ENCODE data around the gene SEPTIN11. TPM values are rescaled to one million over a fixed set of nuclear protein-coding genes. Genes with fewer than 3 reads are reported as not detected.
A peak's percentile ranks its signal among the peaks of the same experiment; 100 is the strongest.

SEPTIN11 gene
- polyA plus RNA-seq (68.3 to 99.3 TPM (median 89.2 TPM) in 3 replicates), polyA minus RNA-seq (36.4 to 154 TPM (median 97.8 TPM) in 3 replicates)
- 82.1 TPM for polyA plus RNA-seq (2011; ENCODE audit: low read depth)
- 76.6 and 163 TPM in 2 replicates for polyA plus RNA-seq (2011; cell fraction: cytosol; rRNA removed)
- 88.9 and 94.3 TPM in 2 replicates for polyA plus RNA-seq (2011; cell fraction: nucleus; rRNA removed)
- polyA plus RNA-seq (2012; ENCODE audit: low replicate concordance): 18.4 and 59.9 TPM in 2 replicates
- polyA minus RNA-seq (2011; cell fraction: cytosol; rRNA and poly(A)+ RNA removed): 73.9 TPM
- polyA minus RNA-seq (2011; cell fraction: nucleus; rRNA and poly(A)+ RNA removed): 60.4 and 125 TPM in 2 replicates

GRCh38 chr4:76949276-76950051 is at the start of gene SEPTIN11:
Gene SEPTIN11, plus strand, starts transcription at chr4:76949752. Its CDS starts 152 bp downstream, at chr4:76949904.
- FAIRE-seq (no peak), DNase-seq (ENCODE audit: low read depth, low spot score) (peak; percentile 11)
- no peaks in the 10 kb centered on the region for H3K9me3 ChIP-seq (ENCODE audit: control insufficient read depth, low read depth, low read length)
- peak within 1 kb of the TSS; percentile 90 to 99 (median 92) for H3K4me3 ChIP-seq (ENCODE audit: control insufficient read depth in 2 of 3, extremely low read depth in 1 of 3, insufficient read depth in 2 of 3, low read depth in 1 of 3, low read length in 3 of 3)
- no peaks in the 10 kb centered on the region for H3K36me3 ChIP-seq (ENCODE audit: control insufficient read depth in 2 of 2, extremely low read depth in 1 of 2, insufficient read depth in 2 of 2, low read length in 2 of 2)
- H3K4me1 ChIP-seq (ENCODE audit: control insufficient read depth, extremely low read depth, insufficient read depth, low read length): peaks cover 17% of the 10 kb centered on the region
- H3K9ac ChIP-seq (ENCODE audit: control insufficient read depth, extremely low read depth, insufficient read depth, low read length): peak within 1 kb of the TSS; percentile 90
- no peaks in the 10 kb centered on the region for H4K20me1 ChIP-seq (ENCODE audit: control insufficient read depth, extremely low read depth, insufficient read depth, low read length)
- H3K9me1 ChIP-seq (ENCODE audit: control insufficient read depth, extremely low read depth, insufficient read depth, low read length): no peaks in the 10 kb centered on the region
- dilution Hi-C loops (cut with MboI; ENCODE audit: extremely low pct_ligation_motif_present, low sequenced_read_pairs): no loop called here
- peaks cover 50% of the 10 kb centered on the region for H3K79me2 ChIP-seq (ENCODE audit: control insufficient read depth, insufficient read depth, low read length)
- TF ChIP-seq CTCF (optimal IDR thresholded peaks at IDR 0.05 in 1 of 3, IDR thresholded peaks at IDR 0.05 in 1 of 3, conservative IDR thresholded peaks at IDR 0.05 in 1 of 3; ENCODE audit: extremely low read depth in 1 of 3, insufficient read depth in 2 of 3, low read length in 3 of 3): peak in 1 of 3 experiments; percentile 2
- no peak for TF ChIP-seq EZH2 (IDR thresholded peaks at IDR 0.05; ENCODE audit: low read length)
- H2AFZ ChIP-seq (ENCODE audit: control insufficient read depth, low read length): peak within 1 kb of the TSS; percentile 85
- no peaks in the 10 kb centered on the region for H3K27me3 ChIP-seq (ENCODE audit: control insufficient read depth, extremely low read depth, insufficient read depth, low read length)
- peak within 1 kb of the TSS; percentile 71 for H3K27ac ChIP-seq (ENCODE audit: control insufficient read depth, insufficient read depth, low read length)
- H3K4me2 ChIP-seq (ENCODE audit: control insufficient read depth, extremely low read depth, insufficient read depth, low read depth, low read length): peak within 1 kb of the TSS; percentile 87

GRCh38 chr4:76902233-76902890 is 47.2 kb upstream of the SEPTIN11 start:
- dilution Hi-C loops (cut with MboI; ENCODE audit: extremely low pct_ligation_motif_present, low sequenced_read_pairs): no loop called here
- Histone ChIP-seq H3K9ac (ENCODE audit: control insufficient read depth, extremely low read depth, insufficient read depth, low read length) (no peak overlapping the region), H3K4me2 (ENCODE audit: control insufficient read depth, extremely low read depth, insufficient read depth, low read depth, low read length) (no peak overlapping the region), H3K9me3 (ENCODE audit: control insufficient read depth, low read depth, low read length) (no peaks in the 10 kb centered on the region), H4K20me1 (ENCODE audit: control insufficient read depth, extremely low read depth, insufficient read depth, low read length) (no peaks in the 10 kb centered on the region), H3K4me1 (ENCODE audit: control insufficient read depth, extremely low read depth, insufficient read depth, low read length) (peaks cover 3% of the 10 kb centered on the region), H3K9me1 (ENCODE audit: control insufficient read depth, extremely low read depth, insufficient read depth, low read length) (no peaks in the 10 kb centered on the region), H3K79me2 (ENCODE audit: control insufficient read depth, insufficient read depth, low read length) (no peaks in the 10 kb centered on the region), H3K27me3 (ENCODE audit: control insufficient read depth, extremely low read depth, insufficient read depth, low read length) (peaks cover 15% of the 10 kb centered on the region), H3K27ac (ENCODE audit: control insufficient read depth, insufficient read depth, low read length) (no peak overlapping the region), H2AFZ (ENCODE audit: control insufficient read depth, low read length) (no peak overlapping the region), H3K4me3 (ENCODE audit: control insufficient read depth in 2 of 3, extremely low read depth in 1 of 3, insufficient read depth in 2 of 3, low read depth in 1 of 3, low read length in 3 of 3) (no peak overlapping the region), H3K36me3 (ENCODE audit: control insufficient read depth in 2 of 2, extremely low read depth in 1 of 2, insufficient read depth in 2 of 2, low read length in 2 of 2) (no peaks in the 10 kb centered on the region)
- DNase-seq (ENCODE audit: low read depth, low spot score) (no peak), FAIRE-seq (no peak)
- TF ChIP-seq CTCF (optimal IDR thresholded peaks at IDR 0.05 in 1 of 3, IDR thresholded peaks at IDR 0.05 in 1 of 3, conservative IDR thresholded peaks at IDR 0.05 in 1 of 3; ENCODE audit: extremely low read depth in 1 of 3, insufficient read depth in 2 of 3, low read length in 3 of 3) (no peak), EZH2 (IDR thresholded peaks at IDR 0.05; ENCODE audit: low read length) (no peak)

All from keratinocyte (primary cell).